Fibroblast of lung (primary cell): ENCODE results near the gene FLNC. TPM values are rescaled to one million over a fixed set of nuclear protein-coding genes. Genes with fewer than 3 reads are reported as not detected.

Experiments used
- DNase-seq, 2 donors: peaks; one replicate each; pipeline versions ENCODE4 v3.0.0 to v3.0.0-alpha.2; 2010; ENCODE audit warnings: low read depth in 2 of 2
- H2AFZ ChIP-seq: 2 replicates; pipeline ENCODE4 v1.5.1; 2012; ENCODE audit warnings: low read length, control low read depth, inconsistent platforms
- H3K27ac ChIP-seq: 2 replicates; pipeline ENCODE4 v1.5.1; 2011; ENCODE audit warnings: low read length, control low read depth; ENCODE audit not compliant: insufficient read depth
- H3K27me3 ChIP-seq: 2 replicates; pipeline ENCODE4 v1.5.1; 2011; ENCODE audit warnings: mild to moderate bottlenecking, low read length; ENCODE audit not compliant: control insufficient read depth, insufficient read depth
- H3K36me3 ChIP-seq: 2 replicates; pipeline ENCODE4 v1.5.1; 2011; ENCODE audit warnings: low read length; ENCODE audit not compliant: control insufficient read depth, insufficient read depth
- H3K4me1 ChIP-seq: 2 replicates; pipeline ENCODE4 v1.5.1; 2011; ENCODE audit warnings: low read length; ENCODE audit not compliant: control insufficient read depth, insufficient read depth; ENCODE audit errors: extremely low read depth
- H3K4me2 ChIP-seq: 2 replicates; pipeline ENCODE4 v1.5.1; 2011; ENCODE audit warnings: low read length, control low read depth; ENCODE audit not compliant: insufficient read depth; ENCODE audit errors: extremely low read depth
- H3K4me3 ChIP-seq, 4 experiments: fragments of 200-600 bp in 1 of 4; sonication (generic) in 1 of 4; replicated peaks in 1 of 4; 2 replicates each; pipeline ENCODE4 v1.5.1; 2011 to 2016; ENCODE audit warnings: low read length in 4 of 4, low read depth in 3 of 4, mild to moderate bottlenecking in 3 of 4, control low read depth in 2 of 4, inconsistent platforms in 1 of 4, mixed read lengths in 1 of 4; ENCODE audit not compliant: insufficient read depth in 1 of 4; ENCODE audit errors: control extremely low read depth in 1 of 4
- H3K79me2 ChIP-seq: 2 replicates; pipeline ENCODE4 v1.5.1; 2012; ENCODE audit warnings: mild to moderate bottlenecking, low read length, inconsistent platforms; ENCODE audit not compliant: control insufficient read depth, insufficient read depth
- H3K9ac ChIP-seq: 2 replicates; pipeline ENCODE4 v1.5.1; 2011; ENCODE audit warnings: mild to moderate bottlenecking, low read length, control low read depth; ENCODE audit not compliant: insufficient read depth
- H3K9me3 ChIP-seq: 2 replicates; pipeline ENCODE4 v1.5.1; 2012; ENCODE audit warnings: low read depth, low read length; ENCODE audit not compliant: control insufficient read depth, insufficient read depth
- H4K20me1 ChIP-seq: 2 replicates; pipeline ENCODE4 v1.5.1; 2011; ENCODE audit warnings: low read length; ENCODE audit not compliant: control insufficient read depth, insufficient read depth; ENCODE audit errors: extremely low read depth
- CTCF ChIP-seq, 2 donors: IDR thresholded peaks in 1 of 2; conservative IDR thresholded peaks in 1 of 2; 1 replicate in 1 of 2; 2 replicates in 1 of 2; pipeline ENCODE4 v1.5.1; 2011 to 2012; ENCODE audit warnings: low read length in 2 of 2, control low read depth in 1 of 2, inconsistent platforms in 1 of 2, low read depth in 1 of 2, mild to moderate bottlenecking in 1 of 2
- EZH2 ChIP-seq: IDR thresholded peaks from 2 replicates; pipeline ENCODE4 v1.5.1; 2012; ENCODE audit warnings: low read length, control low read depth, mild to moderate bottlenecking; ENCODE audit errors: missing control alignments
- polyA minus RNA-seq: library from RNA; depleted of rRNA, polyadenylated mRNA; stranded (reverse); fragments of >200 nt; gene quantifications from 2 replicates; pipeline ENCODE4 v1.2.3, GENCODE V29; 2011; ENCODE audit warnings: low replicate concordance
- polyA plus RNA-seq, 2 donors: library from polyadenylated mRNA; depleted of rRNA in 1 of 2; stranded (reverse) in 1 of 2; unstranded in 1 of 2; fragments of >200 nt; gene quantifications; 2 replicates each; pipeline ENCODE4 v1.2.1, GENCODE V29; 2011 to 2012; ENCODE audit warnings: missing spikeins in 1 of 2
- total RNA-seq: library from RNA; depleted of rRNA; stranded (reverse); fragments of >200 nt; gene quantifications from 2 replicates; pipeline ENCODE4 v1.2.1, GENCODE V29; 2014

FLNC gene
- total RNA-seq: 106 and 191 TPM in 2 replicates
- polyA plus RNA-seq: 29.3 and 55.3 TPM in 2 replicates
- polyA plus RNA-seq (2012): 118 and 176 TPM in 2 replicates
- polyA minus RNA-seq: 406 and 608 TPM in 2 replicates

GRCh38 chr7:128830231-128831177 lies at the start of gene FLNC:
TSS of gene FLNC (plus strand) at chr7:128830406. CDS start at chr7:128830638, 232 bp downstream.
- Histone ChIP-seq H2AFZ (peak within 1 kb of the TSS; percentile 27), H3K27me3 (no peaks in the 10 kb centered on the region), H3K79me2 (peaks cover 40% of the 10 kb centered on the region), H3K4me3 (peak within 1 kb of the TSS; percentile 82 to 96 (median 94)), H3K36me3 (peaks cover 7% of the 10 kb centered on the region), H3K9ac (peak within 1 kb of the TSS; percentile 85), H3K9me3 (no peaks in the 10 kb centered on the region), H3K4me2 (peak within 1 kb of the TSS; percentile 91), H4K20me1 (no peaks in the 10 kb centered on the region), H3K27ac (peak within 1 kb of the TSS; percentile 85), H3K4me1 (peaks cover 26% of the 10 kb centered on the region)
- TF ChIP-seq CTCF (conservative IDR thresholded peaks at IDR 0.05 in 1 of 2, IDR thresholded peaks at IDR 0.05 in 1 of 2; ENCODE audit: low read depth in 1 of 2, low read length in 2 of 2) (no peak), EZH2 (no peak)
- peak; percentile 68 to 73 for DNase-seq

GRCh38 chr7:128781126-128781525 lies 49.1 kb upstream of the FLNC start:
- Histone ChIP-seq H3K36me3 (no peaks in the 10 kb centered on the region), H3K4me3 (no peak overlapping the region), H3K4me2 (no peak overlapping the region), H3K9ac (no peak overlapping the region), H3K27me3 (no peaks in the 10 kb centered on the region), H3K27ac (peak overlapping the region; percentile 2), H4K20me1 (no peaks in the 10 kb centered on the region), H3K4me1 (peaks cover 2% of the 10 kb centered on the region), H3K9me3 (no peaks in the 10 kb centered on the region), H2AFZ (no peak overlapping the region), H3K79me2 (no peaks in the 10 kb centered on the region)
- DNase-seq: peak in 1 of 2 donors; percentile 80
- no peak for TF ChIP-seq EZH2
- no peak for TF ChIP-seq CTCF (conservative IDR thresholded peaks at IDR 0.05 in 1 of 2, IDR thresholded peaks at IDR 0.05 in 1 of 2; ENCODE audit: low read depth in 1 of 2, low read length in 2 of 2)

GRCh38 chr7:128781851-128782250 lies 48.4 kb upstream of the FLNC start:
- Histone ChIP-seq H3K4me1 (peaks cover 2% of the 10 kb centered on the region), H3K27ac (no peak overlapping the region), H3K79me2 (no peaks in the 10 kb centered on the region), H3K4me3 (no peak overlapping the region), H4K20me1 (no peaks in the 10 kb centered on the region), H3K27me3 (no peaks in the 10 kb centered on the region), H3K9me3 (no peaks in the 10 kb centered on the region), H2AFZ (no peak overlapping the region), H3K36me3 (no peaks in the 10 kb centered on the region), H3K4me2 (no peak overlapping the region), H3K9ac (no peak overlapping the region)
- TF ChIP-seq CTCF (conservative IDR thresholded peaks at IDR 0.05 in 1 of 2, IDR thresholded peaks at IDR 0.05 in 1 of 2; ENCODE audit: low read depth in 1 of 2, low read length in 2 of 2) (no peak), EZH2 (no peak)
- DNase-seq: no peak
